Endodermal cell (in vitro differentiated cells): ENCODE data around the gene FLT3LG. TPM values are rescaled to one million over a fixed set of nuclear protein-coding genes. Genes with fewer than 3 reads are reported as not detected.
A peak's percentile ranks its signal among the peaks of the same experiment; 100 is the strongest.

Experiments used
- DNase-seq: peaks from one replicate; pipeline ENCODE4 v3.0.0-alpha.2; 2017
- H3K27ac ChIP-seq: 2 replicates; pipeline ENCODE4 v1.5.1; 2013; ENCODE audit warnings: mild to moderate bottlenecking, low read depth, low read length, moderate library complexity
- H3K27me3 ChIP-seq: 2 replicates; pipeline ENCODE4 v1.6.1; 2013; ENCODE audit warnings: mild to moderate bottlenecking, low read length, moderate library complexity; ENCODE audit not compliant: insufficient read depth, control insufficient read depth, poor library complexity, severe bottlenecking
- H3K36me3 ChIP-seq: 2 replicates; pipeline ENCODE4 v1.7.0; 2013; ENCODE audit warnings: mild to moderate bottlenecking, low read length, moderate library complexity; ENCODE audit not compliant: control insufficient read depth, insufficient read depth
- H3K4me1 ChIP-seq: one replicate; pipeline ENCODE4 v1.7.0; 2013; ENCODE audit warnings: low read length; ENCODE audit not compliant: control insufficient read depth, insufficient read depth
- H3K4me3 ChIP-seq: 2 replicates; pipeline ENCODE4 v1.5.1; 2013; ENCODE audit warnings: mild to moderate bottlenecking, low read length, moderate library complexity
- H3K9ac ChIP-seq: 2 replicates; pipeline ENCODE4 v1.6.1; 2013; ENCODE audit warnings: mild to moderate bottlenecking, low read length, moderate library complexity; ENCODE audit not compliant: poor library complexity, severe bottlenecking; ENCODE audit errors: extremely low read depth
- H3K9me3 ChIP-seq: 2 replicates; pipeline ENCODE4 v1.6.1; 2013; ENCODE audit warnings: mild to moderate bottlenecking, low read length, moderate library complexity; ENCODE audit not compliant: control insufficient read depth
- H3K27ac Mint-ChIP-seq: 2 replicates; pipeline ENCODE4 v1.8.0; 2020; ENCODE audit warnings: mixed read lengths
- H3K27me3 Mint-ChIP-seq: 2 replicates; pipeline ENCODE4 v1.8.0; 2021; ENCODE audit warnings: mild to moderate bottlenecking, mixed read lengths; ENCODE audit not compliant: insufficient read depth
- H3K36me3 Mint-ChIP-seq: 2 replicates; pipeline ENCODE4 v1.8.0; 2020; ENCODE audit warnings: low read depth, mixed read lengths
- H3K4me1 Mint-ChIP-seq: 2 replicates; pipeline ENCODE4 v1.8.0; 2020; ENCODE audit warnings: mixed read lengths
- H3K4me3 Mint-ChIP-seq: 2 replicates; pipeline ENCODE4 v1.8.0; 2020; ENCODE audit warnings: mild to moderate bottlenecking, moderate library complexity, mixed read lengths
- H3K9me3 Mint-ChIP-seq: 2 replicates; pipeline ENCODE4 v1.8.0; 2020; ENCODE audit warnings: mild to moderate bottlenecking, mixed read lengths
- WGBS, 2 experiments: methylation state at CpG; one replicate each; pipeline versions ENCODE4 v1.1.5 to v1.1.7; 2013; ENCODE audit warnings: missing lambda C conversion rate in 2 of 2, mixed read lengths in 1 of 2; ENCODE audit not compliant: insufficient coverage in 1 of 2, insufficient read length in 1 of 2; 5-methylcytosine and 5-hydroxymethylcytosine counted together
- total RNA-seq, 2 donors: library from RNA; stranded (reverse); fragmentation: NEBNext Ultra II Directional in 1 of 2; extraction: Animal tissue kit (Norgen Biotek cat#: 25700) in 1 of 2; gene quantifications; 2 replicates in 1 of 2; 3 replicates in 1 of 2; pipeline ENCODE4 v1.2.1, GENCODE V29; 2021
- TF ChIP-seq, protein P1 (sequence below): fragments of 200-600 bp; sonication (generic); conservative IDR thresholded peaks from 2 replicates; pipeline ENCODE4 v1.5.0; 2021; ENCODE audit warnings: antibody characterized with exemption, mild to moderate bottlenecking

Gene FLT3LG
- total RNA-seq, 2 donors from 2014 or later: 0.75 to 2.3 TPM

DNA sequence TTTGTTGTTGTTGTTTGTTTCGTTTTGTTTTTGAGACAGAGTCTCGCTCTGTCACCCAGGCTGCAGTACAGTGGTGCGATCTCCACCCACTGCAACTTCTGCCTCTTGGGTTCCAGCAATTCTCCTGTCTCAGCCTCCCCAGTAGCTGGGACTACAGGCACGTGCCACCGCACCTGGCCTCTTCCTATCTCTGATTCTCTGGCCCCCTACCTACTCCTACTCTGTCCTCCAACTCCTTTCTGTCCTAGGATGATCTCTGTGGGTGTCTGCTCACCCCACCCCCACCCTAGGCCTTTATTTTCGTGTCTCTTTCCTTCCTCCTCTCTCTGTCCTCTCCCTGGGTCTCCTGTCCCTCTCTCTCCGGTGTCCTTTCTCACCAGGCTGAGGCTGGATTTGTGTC, 23.6 kb upstream of the FLT3LG start:
- Histone ChIP-seq H3K4me1 (no peaks in the 10 kb centered on the region), H3K27ac (no peak overlapping the region), H3K4me3 (peak overlapping the region; percentile 84), H3K36me3 (peaks cover 31% of the 10 kb centered on the region), H3K9ac (no peak overlapping the region), H3K9me3 (no peaks in the 10 kb centered on the region), H3K27me3 (no peaks in the 10 kb centered on the region)
- H3K4me3 Mint-ChIP-seq: peak overlapping the region; percentile 86
- peaks cover 1% of the 10 kb centered on the region for H3K9me3 Mint-ChIP-seq
- H3K4me1 Mint-ChIP-seq: peaks cover 9% of the 10 kb centered on the region
- DNase-seq: no peak
- peaks cover 47% of the 10 kb centered on the region for H3K36me3 Mint-ChIP-seq
- TF ChIP-seq, protein P1, sequence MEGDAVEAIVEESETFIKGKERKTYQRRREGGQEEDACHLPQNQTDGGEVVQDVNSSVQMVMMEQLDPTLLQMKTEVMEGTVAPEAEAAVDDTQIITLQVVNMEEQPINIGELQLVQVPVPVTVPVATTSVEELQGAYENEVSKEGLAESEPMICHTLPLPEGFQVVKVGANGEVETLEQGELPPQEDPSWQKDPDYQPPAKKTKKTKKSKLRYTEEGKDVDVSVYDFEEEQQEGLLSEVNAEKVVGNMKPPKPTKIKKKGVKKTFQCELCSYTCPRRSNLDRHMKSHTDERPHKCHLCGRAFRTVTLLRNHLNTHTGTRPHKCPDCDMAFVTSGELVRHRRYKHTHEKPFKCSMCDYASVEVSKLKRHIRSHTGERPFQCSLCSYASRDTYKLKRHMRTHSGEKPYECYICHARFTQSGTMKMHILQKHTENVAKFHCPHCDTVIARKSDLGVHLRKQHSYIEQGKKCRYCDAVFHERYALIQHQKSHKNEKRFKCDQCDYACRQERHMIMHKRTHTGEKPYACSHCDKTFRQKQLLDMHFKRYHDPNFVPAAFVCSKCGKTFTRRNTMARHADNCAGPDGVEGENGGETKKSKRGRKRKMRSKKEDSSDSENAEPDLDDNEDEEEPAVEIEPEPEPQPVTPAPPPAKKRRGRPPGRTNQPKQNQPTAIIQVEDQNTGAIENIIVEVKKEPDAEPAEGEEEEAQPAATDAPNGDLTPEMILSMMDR: no peak
- H3K27ac Mint-ChIP-seq: peak overlapping the region; percentile 99
- WGBS, 2 experiments: 87 to 91% methylated on average over 7 of the region's 7 CpGs
- H3K27me3 Mint-ChIP-seq: no peaks in the 10 kb centered on the region

DNA sequence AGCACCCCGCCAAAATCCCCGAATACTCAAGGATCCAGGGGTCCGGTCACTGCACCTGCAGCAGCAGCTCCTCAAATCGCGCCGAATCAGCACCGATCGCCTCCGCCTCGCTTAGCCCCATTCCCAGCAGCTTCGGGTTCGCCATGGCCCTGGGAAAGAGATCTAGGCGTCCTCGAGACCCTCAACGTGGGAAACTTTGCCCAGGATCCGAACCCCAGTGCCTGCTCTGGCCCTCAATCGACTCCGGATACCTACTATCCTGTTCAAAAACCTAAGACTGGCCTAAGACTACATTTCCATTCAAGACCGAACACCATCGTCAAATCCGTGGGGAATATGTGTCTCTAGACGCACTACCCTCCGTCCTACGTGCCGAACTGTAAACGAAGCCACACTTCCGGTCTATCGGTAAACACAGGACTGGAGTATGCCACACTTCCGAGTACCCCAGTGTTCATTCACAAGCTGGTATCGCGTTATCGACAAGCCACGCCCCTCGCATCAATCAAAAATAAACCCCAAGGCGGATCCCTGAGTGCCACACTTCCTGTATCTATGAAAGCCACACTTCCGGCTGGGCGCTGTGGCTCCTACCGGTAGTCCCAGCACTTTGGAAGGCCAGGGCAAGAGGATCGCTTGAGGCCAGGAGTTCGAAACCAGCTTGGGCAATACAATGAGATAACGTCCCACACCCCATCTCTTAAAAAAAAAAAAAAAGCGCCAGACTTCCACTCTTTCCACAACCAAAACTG, 22.4 kb upstream of the FLT3LG start, which contains the start of gene PIH1D1:
TSS of gene PIH1D1 (minus strand) at position 385 of the 752 bp plus-strand sequence. CDS start at position 145, 240 bp downstream.
- TF ChIP-seq, protein P1: peak; percentile 52
- peaks cover 1% of the 10 kb centered on the region for H3K9me3 Mint-ChIP-seq
- Histone ChIP-seq H3K9me3 (no peaks in the 10 kb centered on the region), H3K9ac (peak within 1 kb of the TSS; percentile 84), H3K27me3 (no peaks in the 10 kb centered on the region), H3K27ac (peak within 1 kb of the TSS; percentile 94), H3K4me3 (peak within 1 kb of the TSS; percentile 84), H3K4me1 (no peaks in the 10 kb centered on the region), H3K36me3 (peaks cover 31% of the 10 kb centered on the region)
- peak within 1 kb of the TSS; percentile 88 for H3K4me3 Mint-ChIP-seq
- peaks cover 50% of the 10 kb centered on the region for H3K36me3 Mint-ChIP-seq
- H3K27me3 Mint-ChIP-seq: no peaks in the 10 kb centered on the region
- 1% methylated on average over 30 to 42 of the region's 42 CpGs for WGBS, 2 experiments
- peaks cover 9% of the 10 kb centered on the region for H3K4me1 Mint-ChIP-seq
- DNase-seq: peak; percentile 99
- peak within 1 kb of the TSS; percentile 100 for H3K27ac Mint-ChIP-seq

DNA sequence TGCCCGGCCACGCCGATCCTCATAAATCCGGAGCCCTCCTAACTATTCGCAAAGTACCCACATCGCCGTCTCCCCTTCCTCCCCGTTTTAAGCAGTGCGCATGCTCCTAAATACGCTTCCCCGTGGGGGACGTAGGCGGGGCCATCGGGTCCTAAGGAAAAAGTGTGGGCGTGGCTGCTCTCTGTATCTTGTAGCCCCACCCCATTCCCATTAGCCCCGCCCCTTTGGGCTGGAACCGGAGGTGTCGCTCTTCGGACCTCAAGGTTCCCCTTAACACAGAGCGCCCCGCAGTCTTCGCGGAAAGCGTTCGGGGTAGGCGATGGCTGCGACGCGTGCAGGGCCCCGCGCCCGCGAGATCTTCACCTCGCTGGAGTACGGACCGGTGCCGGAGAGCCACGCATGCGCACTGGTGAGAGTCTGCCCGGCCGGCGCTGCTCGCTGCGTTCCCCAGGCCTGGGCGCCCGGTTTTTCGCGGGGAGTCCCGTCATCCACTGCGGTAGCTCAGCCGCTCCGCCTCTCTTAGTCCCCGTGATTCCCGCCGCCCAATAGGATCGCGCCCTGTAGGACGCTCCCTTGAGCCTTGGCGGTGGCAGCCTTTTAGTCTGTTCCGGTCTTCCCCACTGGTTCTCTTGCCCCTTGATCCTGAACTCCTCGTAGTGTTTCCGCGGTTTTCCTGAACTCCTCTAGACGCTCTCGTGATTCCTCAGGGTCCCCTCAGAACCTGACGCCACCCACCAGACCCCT, 20.8 kb upstream of the FLT3LG start, which contains the start of gene ALDH16A1:
TSS of gene ALDH16A1 (plus strand) at position 213 of the 744 bp plus-strand sequence. CDS start at position 320, 107 bp downstream.
- Mint-ChIP-seq H3K4me3 (peak within 1 kb of the TSS; percentile 88), H3K4me1 (peaks cover 9% of the 10 kb centered on the region), H3K27ac (peak within 1 kb of the TSS; percentile 100), H3K27me3 (no peaks in the 10 kb centered on the region), H3K36me3 (peaks cover 39% of the 10 kb centered on the region), H3K9me3 (peaks cover 1% of the 10 kb centered on the region)
- peaks cover 22% of the 10 kb centered on the region for H3K36me3 ChIP-seq
- TF ChIP-seq, protein P1: no peak
- peak within 1 kb of the TSS; percentile 94 for H3K27ac ChIP-seq
- H3K9me3 ChIP-seq: no peaks in the 10 kb centered on the region
- H3K4me1 ChIP-seq: no peaks in the 10 kb centered on the region
- WGBS, 2 experiments: 0% methylated on average over 33 to 66 of the region's 66 CpGs
- H3K27me3 ChIP-seq: no peaks in the 10 kb centered on the region
- H3K4me3 ChIP-seq: peak within 1 kb of the TSS; percentile 84
- peak; percentile 99 for DNase-seq
- peak within 1 kb of the TSS; percentile 84 for H3K9ac ChIP-seq
